ENCODE data around the gene YOD1. TPM values are rescaled to one million over a fixed set of nuclear protein-coding genes. Genes with fewer than 3 reads are reported as not detected.

YOD1 gene
- total and polyA plus RNA-seq, 2 of the 13 experiments (the other 11 are each of a cell fraction or from before 2014, with no cell fraction given), result 3.4 to 9.1 TPM

GRCh38 chr1:207088701-207089626 lies 38.0 kb upstream of the YOD1 start, which contains the start of gene C4BPB (continued):
- no peak for TF ChIP-seq ZSCAN5A (CRISPR knock-in tag; IDR thresholded peaks at IDR 0.05; ENCODE audit: borderline replicate concordance)
- TF ChIP-seq HOXD1 (CRISPR knock-in tag; IDR thresholded peaks at IDR 0.05), result peak; percentile 36; the same call in 1 of the 2 replicates
- peak; percentile 75 for TF ChIP-seq TFAP4 (IDR thresholded peaks at IDR 0.05; ENCODE audit: borderline replicate concordance, low read depth)
- no peak for TF ChIP-seq ZNF569 (CRISPR knock-in tag; IDR thresholded peaks at IDR 0.05; ENCODE audit: borderline replicate concordance)
- peak; percentile 63; the same call in 1 of the 2 replicates for TF ChIP-seq THAP11 (CRISPR knock-in tag; IDR thresholded peaks at IDR 0.05)
- 0 out of 2 replicates have a peak, but pooled peaks have one; percentile 28 for TF ChIP-seq MIER2 (CRISPR knock-in tag; IDR thresholded peaks at IDR 0.05)
- no peak for TF ChIP-seq ZNF773 (CRISPR knock-in tag; IDR thresholded peaks at IDR 0.05; ENCODE audit: borderline replicate concordance)
- TF ChIP-seq YEATS2 (CRISPR knock-in tag; IDR thresholded peaks at IDR 0.05; ENCODE audit: borderline replicate concordance), result peak; percentile 53; the same call in 1 of the 2 replicates
- TF ChIP-seq HMGA1 (CRISPR knock-in tag; conservative IDR thresholded peaks at IDR 0.05), result no peak
- no peak; the same call in 1 of the 2 replicates for TF ChIP-seq HMGXB3 (CRISPR knock-in tag; IDR thresholded peaks at IDR 0.05; ENCODE audit: borderline replicate concordance)
- no peak for TF ChIP-seq AKNA (CRISPR knock-in tag; IDR thresholded peaks at IDR 0.05; ENCODE audit: borderline replicate concordance)
- TF ChIP-seq SRY (CRISPR knock-in tag; IDR thresholded peaks at IDR 0.05), result no peak
- TF ChIP-seq ERF (CRISPR knock-in tag; IDR thresholded peaks at IDR 0.05), result peak; percentile 90; the same call in 1 of the 2 replicates
- TF ChIP-seq MED13 (CRISPR knock-in tag; IDR thresholded peaks at IDR 0.05), result peak; percentile 50; the same call in 1 of the 2 replicates
- peak; percentile 88 for TF ChIP-seq SALL1 (CRISPR knock-in tag; IDR thresholded peaks at IDR 0.05)
- peak; percentile 62 for TF ChIP-seq CEBPB (IDR thresholded peaks at IDR 0.05; ENCODE audit: borderline replicate concordance, low read depth, low read length)
- TF ChIP-seq ZNF709 (CRISPR knock-in tag; IDR thresholded peaks at IDR 0.05), result no peak
